Occipital lobe (tissue), 2 donors: Measurements from ENCODE around the gene C1QTNF12. TPM values are rescaled to one million over a fixed set of nuclear protein-coding genes. Genes with fewer than 3 reads are reported as not detected.

Source experiments
- DNase-seq: peaks from one replicate; lab custom pipeline; 2025; lab: John Stamatoyannopoulos, UW
- total RNA-seq: library from RNA; depleted of rRNA; stranded (reverse); fragments of >200 nt; gene quantifications from one replicate; pipeline ENCODE4 v1.2.3, GENCODE V29; 2014

The C1QTNF12 gene
- total RNA-seq, 1 donor from 2014 or later: not detected

DNA sequence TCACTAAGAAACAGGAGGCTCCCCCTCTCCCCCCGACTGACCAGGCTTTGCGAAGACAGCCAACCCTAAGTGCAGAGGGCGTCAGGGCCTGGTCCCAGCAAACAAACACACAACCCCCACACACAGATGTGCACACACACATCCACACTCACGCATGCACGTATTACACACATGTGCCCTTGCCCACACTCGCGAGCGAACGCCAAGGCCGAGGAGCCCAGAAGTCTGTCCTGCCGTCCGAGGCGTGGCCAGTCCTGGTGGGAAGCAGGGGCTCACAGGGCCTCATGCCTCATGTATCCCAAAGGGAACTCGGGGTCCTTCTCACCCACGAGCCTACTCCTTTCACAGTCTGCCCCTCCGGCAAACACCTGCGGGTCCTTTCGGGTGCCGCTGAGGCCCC, 16.8 kb downstream of the C1QTNF12 start:
- no peak for DNase-seq

DNA sequence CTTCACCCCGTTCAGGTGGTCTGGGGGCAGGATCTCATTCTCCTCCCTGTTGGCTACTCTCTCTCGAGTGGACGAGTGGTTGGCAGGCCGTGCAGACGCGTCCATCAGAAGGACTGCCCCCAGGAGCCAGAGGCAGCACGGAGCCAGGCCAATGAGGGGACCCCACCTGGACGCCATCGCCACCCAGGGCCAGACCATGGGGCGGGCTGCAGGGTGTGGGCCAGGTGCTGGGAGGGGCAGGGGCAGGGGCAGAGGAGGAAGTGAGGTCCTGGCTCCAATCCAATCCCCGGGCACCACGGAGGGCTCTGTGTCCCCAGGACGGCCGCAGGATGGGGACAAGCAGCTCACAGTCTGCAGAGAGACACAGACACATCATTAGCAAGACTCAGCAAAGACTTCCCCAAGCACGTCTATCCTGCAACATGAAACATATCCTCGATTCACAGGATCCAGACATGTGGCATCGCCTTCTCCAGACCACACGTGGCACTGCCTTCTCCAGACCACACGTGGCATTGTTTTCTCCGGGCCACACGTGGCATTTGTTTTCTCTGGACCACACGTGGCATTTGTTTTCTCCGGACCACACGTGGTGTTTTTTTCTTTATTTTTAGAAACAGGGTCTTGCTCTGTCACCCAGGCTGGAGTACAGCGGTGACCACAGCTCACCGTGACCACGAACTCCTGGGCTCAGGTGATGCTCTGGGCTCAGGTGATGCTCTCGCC, 17.8 kb downstream of the C1QTNF12 start:
- no peak for DNase-seq

DNA sequence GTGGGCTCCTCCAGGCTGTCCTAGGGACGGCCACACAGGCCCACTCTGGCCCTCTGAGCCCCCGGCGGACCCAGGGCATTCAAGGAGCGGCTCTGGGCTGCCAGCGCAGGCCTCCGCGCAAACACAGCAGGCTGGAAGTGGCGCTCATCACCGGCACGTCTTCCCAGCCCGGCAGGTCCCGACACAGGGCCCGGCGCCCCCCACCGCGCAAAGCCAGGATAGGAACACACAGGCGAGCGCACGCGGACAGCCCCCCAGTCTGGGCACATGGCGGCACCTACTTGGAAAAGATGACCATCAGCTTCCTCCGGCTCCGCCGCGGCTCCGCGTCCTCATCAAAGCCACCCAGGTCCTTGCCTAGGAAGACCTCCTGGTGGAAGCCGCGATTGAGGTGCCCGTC, 18.3 kb downstream of the C1QTNF12 start:
- DNase-seq: no peak

DNA sequence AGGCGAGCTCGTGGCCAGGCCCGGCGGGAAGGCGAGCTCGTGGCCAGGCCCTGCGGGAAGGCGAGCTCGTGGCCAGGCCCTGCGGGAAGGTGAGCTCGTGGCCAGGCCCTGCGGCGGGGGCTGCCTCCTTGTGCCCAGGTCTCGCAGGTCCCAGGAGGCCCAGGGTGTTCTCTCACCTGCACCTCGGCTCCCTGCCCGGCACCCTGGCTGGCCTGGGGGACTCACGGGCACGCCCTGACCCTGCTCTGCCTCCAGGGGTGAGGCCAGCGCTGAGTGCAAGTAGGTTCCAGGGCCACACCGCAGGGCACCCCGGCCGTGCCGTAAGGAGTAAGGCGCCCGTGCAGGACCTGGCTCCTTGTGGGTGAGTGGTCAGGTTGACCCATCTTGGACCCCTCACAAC, 19.1 kb downstream of the C1QTNF12 start:
- DNase-seq: no peak

DNA sequence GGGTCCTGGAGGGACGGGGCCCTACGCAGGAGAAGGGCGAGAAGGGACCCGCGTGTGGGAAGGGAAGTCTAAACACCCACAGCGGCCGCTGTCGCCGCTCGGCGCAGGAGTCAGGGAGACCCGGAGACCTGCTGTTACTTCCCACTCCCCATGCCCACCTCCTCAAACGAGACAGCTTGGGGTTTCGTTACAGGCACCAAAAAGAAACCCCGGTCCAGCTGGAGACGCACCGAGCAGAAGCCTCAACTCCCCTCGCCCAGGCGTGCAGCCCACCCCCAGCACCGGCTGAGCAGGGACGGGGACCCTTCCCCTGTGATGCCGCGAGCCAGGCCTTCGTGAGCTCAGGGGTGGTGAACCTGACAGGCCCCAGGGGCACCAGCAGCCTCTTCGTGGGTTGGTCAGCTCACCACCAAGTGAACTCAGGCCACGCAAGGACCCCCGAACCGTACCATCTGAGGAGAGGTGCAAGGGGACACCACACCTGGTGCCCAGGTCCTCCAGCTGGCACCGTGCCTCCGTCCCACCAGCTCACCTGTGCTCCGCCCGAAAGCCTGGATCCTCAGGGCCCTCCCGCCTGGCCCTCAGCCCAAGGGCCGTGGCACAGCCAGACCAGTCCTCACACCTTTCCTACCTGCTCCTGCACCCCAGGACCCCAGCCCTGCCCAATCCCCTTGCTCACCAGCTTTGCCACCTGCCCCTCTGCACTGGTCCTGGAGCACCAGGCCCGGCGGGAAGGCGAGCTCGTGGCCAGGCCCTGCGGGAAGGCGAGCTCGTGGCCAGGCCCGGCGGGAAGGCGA, 19.8 kb downstream of the C1QTNF12 start:
- no peak for DNase-seq

DNA sequence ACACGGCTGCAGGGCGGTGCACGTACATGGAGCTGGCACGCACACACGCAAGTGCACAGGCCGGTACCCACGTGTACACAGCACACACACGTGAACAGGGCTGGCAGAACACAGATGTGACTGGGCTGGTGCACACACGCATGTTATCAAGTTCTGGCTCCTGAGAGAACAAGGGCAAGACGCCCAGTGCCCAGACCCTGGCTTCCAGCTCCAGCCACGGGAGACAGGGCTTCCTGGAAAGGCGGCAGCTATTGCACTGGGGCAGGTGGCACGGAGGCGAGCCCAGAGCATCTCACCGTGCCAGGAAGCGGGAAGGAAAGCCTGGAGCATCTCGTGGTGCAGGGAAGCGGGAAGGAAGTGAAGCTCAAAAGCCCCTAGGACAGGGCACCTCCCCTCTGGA, 20.6 kb downstream of the C1QTNF12 start:
- DNase-seq: no peak

DNA sequence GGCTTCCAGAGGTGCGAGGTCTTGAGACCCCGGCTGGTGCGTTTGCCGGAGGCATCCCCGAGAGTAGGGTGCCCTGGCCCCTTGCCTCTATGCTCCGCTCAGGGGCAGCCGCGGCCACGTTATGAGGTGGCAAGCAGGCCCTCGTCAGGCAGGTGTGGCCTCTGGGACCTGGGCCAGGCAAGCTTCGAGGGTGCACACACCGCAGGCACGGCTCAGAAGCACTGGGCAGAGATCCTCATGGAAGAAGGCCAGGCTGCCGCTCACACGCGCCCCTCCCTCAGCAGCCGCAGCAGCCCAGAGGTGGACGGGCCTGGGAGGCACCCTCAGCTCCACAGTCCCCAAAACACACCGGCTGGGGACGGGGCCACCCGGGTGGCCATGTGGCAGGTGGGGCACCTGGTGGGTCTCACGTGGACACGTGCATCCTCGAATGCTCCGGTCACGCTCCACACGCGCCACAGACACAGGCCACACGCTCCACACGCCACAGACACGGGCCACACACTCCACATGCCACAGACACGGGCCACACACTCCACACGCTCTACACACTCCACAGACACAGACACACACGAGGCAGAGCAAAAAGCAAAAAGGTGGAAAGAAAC, 21.2 kb downstream of the C1QTNF12 start:
- DNase-seq: no peak

DNA sequence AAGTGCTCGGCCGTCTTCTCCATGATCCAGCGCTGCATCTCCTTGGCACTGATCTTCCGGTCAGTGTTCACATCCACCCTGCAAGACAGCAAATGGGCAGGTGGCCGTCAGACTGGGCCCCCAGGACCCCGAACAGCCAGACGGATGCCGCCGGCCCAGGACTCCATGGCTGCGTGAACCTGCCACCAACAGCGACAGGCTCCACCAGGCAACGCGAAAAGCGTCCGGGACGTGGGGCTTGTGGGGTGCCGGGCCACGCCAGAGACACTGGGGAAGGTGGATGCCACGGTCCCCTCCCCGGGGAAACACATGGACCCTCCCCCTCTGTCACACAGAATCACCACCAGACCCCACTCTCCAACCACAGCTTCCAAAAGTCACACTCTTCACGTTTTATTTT, 22.6 kb downstream of the C1QTNF12 start:
- no peak for DNase-seq

DNA sequence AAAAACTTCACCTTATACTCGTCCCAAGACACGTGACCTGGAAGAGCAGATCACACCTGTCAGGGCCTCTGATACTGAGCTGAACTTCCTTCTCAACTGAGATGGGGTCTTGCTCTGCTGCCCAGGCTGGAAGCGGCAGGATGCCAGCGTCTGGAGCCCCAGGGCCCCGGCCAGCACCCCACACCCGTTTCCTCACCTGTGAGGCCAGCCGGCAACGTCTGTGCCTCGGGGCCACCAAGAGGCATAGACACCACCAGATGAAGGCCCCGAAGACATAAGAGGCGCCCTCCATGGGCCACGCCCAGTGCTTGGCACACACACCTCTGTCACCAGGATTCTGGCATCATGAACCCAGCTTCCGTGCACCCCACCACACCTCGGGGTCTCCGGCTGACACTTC, 23.2 kb downstream of the C1QTNF12 start:
- DNase-seq: no peak

DNA sequence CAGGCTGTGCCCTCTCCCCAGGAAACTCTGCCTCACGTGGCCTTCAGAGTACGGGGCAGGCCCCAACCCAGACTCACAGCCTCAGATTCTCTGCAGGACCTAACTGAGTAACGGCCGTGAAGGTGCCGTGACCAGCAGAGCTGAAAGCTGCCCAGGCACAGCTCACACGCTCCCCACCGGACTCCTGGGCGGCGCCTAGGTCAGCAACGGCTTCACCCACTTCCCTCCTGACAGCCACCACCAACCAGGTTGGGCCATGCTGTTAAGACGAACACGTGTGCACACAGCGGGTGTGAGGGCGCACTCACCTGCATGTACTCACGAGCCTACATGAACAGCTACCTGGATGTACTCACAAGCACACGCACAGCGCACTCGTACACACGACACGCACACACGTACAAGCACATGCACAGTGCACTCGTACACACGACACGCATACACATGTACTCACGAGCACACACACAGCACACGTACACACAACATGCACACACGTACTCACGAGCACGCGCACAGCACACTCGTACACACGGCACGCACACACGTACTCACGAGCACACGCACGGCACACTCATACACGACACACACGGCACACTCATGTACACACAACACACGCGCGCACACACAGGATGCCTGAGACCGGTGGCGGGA, 23.8 kb downstream of the C1QTNF12 start:
- no peak for DNase-seq

DNA sequence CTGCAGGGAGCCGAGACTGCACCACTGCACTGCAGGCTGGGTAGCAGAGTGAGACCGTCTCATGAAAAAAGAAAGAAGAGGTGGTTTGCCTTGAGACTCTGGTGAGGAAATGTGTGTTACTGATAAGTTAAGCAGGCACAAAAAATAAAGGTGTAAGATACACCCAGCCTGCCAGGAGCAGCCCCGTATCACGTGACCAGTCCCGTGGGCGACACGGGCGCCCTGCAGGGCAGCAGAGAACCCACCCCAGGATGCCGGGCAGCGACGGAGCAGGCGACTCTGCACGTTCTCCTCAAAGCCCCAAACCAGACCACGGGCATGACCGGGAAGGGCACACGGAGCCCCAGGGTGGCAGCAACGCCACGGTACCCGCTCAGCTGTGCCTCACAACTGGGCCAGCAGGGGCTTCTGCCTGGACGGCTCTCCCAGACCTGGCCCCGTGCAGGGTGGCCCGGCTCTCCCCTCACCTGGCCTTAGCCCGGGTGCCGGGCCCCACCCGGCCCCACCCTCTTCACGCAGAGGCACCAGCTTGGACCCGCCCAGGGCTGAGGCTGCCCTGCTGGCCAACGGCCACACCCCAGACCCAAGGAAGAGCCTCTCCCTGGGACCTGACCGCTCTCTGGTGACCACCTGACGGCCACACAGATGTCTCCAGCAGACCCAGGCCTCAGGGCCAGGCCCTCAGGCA, 24.5 kb downstream of the C1QTNF12 start:
- no peak for DNase-seq

DNA sequence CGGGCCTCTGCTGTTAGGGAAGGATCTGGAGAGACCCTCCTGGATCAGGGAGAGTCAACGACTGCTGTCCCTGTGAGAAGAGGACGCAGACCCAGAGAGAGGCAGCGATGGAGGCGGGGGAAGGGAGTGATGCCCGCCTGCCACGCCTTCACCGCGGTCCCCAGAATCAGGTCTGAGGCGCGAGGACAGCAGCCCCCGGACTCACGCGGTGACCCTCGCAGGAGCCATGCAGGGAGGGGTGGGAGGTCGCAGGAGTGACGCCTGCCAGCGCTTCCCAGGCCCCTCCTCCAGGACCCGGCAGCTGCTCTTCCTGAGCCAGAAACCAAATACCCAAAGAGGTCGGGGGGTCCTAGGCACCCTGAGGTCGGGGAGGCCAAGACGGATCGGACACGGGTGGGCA, 26.3 kb downstream of the C1QTNF12 start:
- no peak for DNase-seq

DNA sequence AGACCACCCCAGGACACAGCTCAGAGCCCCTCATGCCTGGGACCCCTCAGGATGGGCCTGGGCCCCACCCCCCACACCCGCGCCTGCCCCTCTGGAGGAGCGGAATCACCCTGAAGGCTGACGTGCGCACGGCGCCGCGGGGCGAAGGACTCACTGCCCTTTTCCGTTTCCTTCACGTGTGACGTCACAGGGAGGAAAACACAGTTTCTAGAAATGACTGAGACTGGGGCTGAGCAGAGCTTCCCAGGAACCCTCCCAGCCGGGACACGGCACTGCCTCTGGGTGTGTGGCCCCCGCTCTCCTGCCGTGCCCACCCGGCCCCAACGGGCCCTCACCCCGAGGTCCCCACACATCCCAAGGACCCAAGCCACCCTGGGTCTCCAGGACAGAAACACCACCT, 27.2 kb downstream of the C1QTNF12 start:
- no peak for DNase-seq

DNA sequence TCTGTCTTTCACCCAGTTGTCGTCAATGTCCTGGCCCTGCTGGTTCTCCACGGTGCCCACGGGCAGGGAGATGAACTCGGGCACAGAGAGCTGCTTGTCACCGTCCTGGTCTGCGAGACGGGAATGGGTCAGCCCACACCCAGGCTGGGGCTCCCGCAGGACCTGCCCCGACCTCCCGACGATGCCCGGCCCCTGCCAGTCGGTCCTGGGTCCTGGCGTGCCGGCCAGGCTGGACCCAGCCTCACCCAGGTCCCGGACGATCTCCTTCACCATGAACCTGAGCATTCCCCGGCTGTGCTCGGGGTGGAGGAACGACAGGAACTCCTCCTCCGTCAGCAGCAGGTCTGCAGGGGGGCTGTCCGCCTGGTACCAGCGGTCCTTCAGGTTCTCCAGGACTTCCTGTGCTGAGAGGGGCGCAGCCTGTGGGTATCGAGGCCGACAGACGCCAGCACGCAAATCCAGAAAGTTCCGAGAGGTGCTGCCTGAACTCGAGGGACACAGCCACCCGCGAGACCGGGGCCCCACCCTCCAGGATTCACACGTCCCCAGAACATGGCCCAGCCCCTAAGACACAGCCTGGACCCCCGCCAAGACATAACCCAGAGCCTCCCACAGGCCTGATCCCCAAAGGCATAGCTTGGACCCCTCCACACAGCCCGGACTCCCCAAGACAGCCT, 27.9 kb downstream of the C1QTNF12 start:
- DNase-seq: no peak

DNA sequence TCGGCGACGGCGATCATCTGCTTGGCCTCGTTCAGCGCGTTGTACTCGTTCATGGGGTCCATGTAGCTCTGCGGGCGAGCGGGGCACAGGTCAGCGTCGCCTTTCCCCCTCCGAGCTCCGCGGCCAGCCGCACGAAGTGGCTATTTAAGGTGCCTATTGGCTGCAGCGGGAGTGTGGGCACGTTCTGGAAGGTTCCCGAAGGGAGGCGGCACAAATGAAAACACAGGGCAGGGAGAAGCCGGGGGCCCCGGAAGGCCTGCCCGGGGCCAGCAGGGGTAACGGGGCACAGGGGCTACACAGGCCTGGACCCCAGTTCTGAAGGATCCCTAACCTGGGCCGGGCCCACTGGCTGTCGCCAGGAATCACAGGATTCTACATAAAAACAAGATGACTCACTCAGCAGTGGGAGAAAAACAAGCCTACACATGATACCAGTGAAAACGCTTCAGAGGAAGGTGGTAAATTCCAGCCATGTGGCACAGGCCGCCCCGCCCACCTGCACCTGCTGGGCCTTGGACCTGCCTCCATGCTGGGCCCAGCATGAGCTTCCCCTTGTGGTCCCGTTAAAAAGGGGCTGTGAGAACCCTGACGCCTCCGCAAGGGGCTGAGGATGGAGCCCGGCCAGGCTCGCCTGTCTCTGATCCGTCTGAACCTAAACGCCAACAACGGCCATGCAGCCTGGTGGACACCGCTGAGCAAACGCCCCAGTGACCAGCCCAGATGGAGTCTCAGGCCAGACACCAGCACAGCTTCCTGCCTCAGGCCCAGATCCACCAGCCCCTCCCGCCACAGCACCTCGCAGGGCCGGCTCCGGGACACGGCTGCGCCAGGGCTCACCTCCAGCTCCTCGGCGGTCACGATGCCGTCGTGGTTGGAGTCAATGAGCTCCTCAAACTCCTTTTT, 28.6 kb downstream of the C1QTNF12 start:
- no peak for DNase-seq

DNA sequence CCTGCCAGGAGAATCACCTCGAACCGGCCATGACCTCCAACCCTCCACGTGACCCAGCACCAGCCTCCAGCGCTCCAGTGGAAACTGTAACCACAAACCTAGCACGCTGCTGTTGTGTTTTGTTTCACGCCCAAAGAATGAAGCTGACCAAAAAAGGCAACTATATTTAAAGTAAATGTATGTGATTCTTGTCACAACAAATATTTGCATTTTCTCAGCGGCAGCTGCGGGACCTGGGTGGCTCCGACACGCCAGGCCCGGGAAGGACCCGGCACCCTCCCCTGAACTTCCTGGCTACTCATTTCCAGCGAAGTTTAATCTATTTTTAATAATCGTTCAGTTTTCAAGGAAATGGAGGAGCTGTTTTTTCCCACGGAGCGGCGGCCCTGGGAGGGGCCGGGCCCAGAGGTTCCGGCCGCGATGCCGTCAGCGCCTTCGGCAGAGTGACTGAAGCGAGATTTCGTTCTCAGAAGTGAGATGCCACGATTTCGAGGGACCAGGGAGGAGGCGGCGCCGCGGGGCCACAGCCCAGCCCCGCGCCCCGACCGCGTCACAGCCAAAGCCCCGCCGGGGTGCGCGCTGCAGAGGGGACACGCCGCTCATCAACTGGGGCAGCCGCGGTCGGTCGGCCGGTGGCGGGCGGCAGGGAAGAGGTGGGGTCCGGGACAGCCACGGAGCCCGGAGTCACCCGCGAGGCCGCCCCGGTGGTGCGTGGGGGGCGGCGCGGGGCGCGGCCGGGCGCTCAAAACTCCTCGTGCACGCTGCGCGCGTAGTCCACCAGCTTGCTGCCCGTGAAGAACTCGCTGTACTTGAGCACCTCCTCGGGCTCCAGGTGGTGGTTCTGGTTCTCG, 29.5 kb downstream of the C1QTNF12 start:
- no peak for DNase-seq

DNA sequence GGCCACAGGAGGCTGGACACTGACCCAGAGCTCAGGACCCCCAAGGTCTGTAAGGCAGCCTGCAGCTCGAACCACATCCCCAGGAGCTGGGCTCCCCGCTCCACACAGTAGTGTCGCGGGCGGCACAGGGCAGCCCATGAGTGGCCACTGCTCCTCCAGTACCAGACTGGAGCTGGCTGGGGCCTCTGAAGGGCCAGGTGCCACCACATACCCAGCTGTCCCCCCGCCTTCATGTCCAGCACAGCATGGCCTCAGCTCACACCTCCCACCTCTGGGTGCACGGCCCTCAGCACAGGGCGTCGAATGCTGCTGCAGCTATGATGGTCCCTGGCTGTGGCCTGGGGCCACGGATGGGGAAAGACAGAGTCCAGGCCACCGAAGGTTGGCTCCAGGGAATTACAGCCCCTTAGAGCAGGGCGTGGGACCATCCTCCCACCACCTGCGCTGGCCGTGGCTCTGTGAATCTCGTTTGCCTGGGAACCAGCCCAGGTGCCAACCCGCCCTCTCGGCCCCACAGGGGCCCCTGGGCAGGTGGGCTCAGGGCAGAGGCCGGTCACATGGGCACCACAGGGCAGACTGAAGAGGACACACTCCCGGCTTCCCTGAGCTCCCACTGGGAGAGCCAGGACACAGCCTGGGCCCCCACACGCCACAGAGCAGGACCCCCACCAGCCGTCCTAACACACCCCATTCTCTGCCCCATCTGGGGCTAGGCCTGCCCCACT, 30.5 kb downstream of the C1QTNF12 start:
- no peak for DNase-seq

DNA sequence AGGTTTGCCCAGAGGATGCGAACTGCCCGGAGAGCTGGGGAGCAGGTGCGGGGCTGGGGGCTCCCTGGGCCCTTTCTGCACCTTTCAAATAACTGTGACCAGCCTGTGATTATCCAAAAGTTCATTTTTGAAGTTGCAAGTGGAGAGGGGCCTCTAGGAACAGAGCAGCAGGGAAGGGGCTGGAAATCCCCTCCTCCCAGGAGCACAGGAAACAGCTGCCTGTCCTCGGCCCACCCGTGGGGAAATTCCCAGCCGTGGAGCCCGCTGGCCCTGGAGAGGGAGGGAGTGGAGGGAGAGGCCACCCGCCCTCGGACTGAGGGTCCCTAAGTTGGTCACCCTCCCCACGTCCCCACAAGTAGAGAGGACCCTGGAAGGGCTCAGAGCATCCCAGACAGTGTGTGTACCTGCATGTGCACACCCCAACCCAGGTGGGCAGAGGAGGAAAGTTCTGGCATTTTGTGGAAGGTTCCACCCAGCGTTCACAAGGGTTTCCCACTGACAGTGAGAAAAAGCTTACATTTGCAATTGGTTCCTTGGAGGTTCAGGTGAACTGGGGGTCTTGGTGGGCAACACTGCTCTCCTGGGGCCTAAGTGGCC, 31.3 kb downstream of the C1QTNF12 start:
- no peak for DNase-seq
